Measurements from ENCODE around the gene WDR54. TPM values are rescaled to one million over a fixed set of nuclear protein-coding genes. Genes with fewer than 3 reads are reported as not detected.
A peak's percentile ranks its signal among the peaks of the same experiment; 100 is the strongest.
"Not testable (repeated sequence)": the region's sequence is repeated elsewhere in the genome, so short reads cannot be mapped to it uniquely, and the experiment has no call there.

Gene WDR54
- total and polyA plus RNA-seq, 7 donors, result 3.0 to 13.6 (median 8.0) TPM

DNA sequence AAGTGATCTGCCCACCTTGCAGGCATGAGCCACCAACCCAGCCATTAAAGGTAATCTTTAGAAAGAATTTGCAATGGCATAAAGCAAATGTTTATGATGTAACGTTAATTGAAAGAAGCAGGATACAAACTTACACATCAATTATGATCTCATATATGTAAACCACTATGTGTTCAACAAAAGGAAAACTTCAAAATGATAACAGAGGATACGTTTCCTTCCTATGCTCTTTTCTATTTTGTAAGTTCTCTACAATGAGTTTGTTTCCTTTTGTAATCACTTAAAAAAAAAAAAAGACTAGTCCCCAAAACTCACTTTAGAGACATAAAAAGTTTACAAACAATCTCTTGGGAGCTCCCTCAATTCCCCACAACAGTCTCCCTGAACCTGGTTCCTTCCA is 1.5 kb upstream of the WDR54 start:
- Histone ChIP-seq H3K9me3 (no peaks in the 10 kb centered on the region), H3K27me3 (no peaks in the 10 kb centered on the region), H3K27ac (no peak overlapping the region), H3K4me3 (no peak overlapping the region), H3K4me1 (peaks cover 0 to 29% (median 18%) of the 10 kb centered on the region in 4 donors), H3K36me3 (peaks cover 0 to under 1% (median 0%) of the 10 kb centered on the region in 4 donors)
- intact Hi-C loops (cut with DNase I), result loop anchor here (2.0 kb wide), 1 partner anchor 35 kb away; the partner anchor contains the start of gene INO80B
- no peak for DNase-seq
- WGBS, 2 donors, result 67 to 68% methylated on average over 2 of the region's 2 CpGs
- TF ChIP-seq, protein P1, sequence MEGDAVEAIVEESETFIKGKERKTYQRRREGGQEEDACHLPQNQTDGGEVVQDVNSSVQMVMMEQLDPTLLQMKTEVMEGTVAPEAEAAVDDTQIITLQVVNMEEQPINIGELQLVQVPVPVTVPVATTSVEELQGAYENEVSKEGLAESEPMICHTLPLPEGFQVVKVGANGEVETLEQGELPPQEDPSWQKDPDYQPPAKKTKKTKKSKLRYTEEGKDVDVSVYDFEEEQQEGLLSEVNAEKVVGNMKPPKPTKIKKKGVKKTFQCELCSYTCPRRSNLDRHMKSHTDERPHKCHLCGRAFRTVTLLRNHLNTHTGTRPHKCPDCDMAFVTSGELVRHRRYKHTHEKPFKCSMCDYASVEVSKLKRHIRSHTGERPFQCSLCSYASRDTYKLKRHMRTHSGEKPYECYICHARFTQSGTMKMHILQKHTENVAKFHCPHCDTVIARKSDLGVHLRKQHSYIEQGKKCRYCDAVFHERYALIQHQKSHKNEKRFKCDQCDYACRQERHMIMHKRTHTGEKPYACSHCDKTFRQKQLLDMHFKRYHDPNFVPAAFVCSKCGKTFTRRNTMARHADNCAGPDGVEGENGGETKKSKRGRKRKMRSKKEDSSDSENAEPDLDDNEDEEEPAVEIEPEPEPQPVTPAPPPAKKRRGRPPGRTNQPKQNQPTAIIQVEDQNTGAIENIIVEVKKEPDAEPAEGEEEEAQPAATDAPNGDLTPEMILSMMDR (IDR thresholded peaks at IDR 0.05), result no peak
- TF ChIP-seq POLR2A (IDR thresholded peaks at IDR 0.05) (no peak), EP300 (IDR thresholded peaks at IDR 0.05) (no peak), POLR2AphosphoS5 (IDR thresholded peaks at IDR 0.05) (no peak)

DNA sequence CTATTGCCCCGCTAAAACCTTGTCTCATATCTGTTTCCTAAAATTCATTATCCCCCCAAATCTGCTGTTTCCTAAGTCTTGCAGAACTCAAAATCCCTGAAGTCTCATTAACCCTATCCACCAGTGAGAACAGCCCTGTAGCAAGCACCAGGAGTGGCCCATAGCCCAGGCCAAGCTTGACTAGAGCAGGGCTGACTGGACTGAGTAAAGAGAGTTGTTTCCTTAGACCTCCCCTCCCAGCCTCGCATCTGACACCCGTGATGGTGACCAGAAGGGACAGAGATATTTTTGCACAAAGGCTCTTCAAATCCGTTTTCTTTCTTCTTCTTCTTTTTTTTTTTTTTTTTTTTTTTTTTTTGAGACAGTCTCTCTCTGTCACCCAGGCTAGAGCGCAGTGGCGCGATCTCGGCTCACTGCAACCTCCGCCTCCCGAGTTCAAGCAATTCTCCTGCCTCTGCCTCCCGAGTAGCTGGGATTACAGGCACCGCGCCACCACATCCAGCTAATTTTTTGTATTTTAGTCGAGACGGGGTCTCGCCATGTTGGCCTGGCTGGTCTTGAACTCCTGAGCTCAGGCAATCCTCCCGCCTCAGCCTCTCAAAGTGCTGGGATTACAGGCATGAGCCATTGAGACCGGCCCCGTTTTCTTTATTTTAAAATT is 957 bp upstream of the WDR54 start:
- not testable (repeated sequence) for H3K9me3 ChIP-seq, H3K27me3 ChIP-seq, H3K36me3 ChIP-seq
- Histone ChIP-seq H3K27ac (peak overlapping the region in 3 of 4 donors; percentile 74 to 77 (median 75)), H3K4me3 (peak overlapping the region in 3 of 4 donors; percentile 69 to 71 (median 69)), H3K4me1 (peaks cover 0 to 24% (median 15%) of the 10 kb centered on the region in 4 donors)
- 65 to 78% methylated on average over 19 of the region's 19 CpGs for WGBS, 2 donors
- intact Hi-C loops (cut with DNase I), result loop anchor here (2.0 kb wide), 1 partner anchor 34 kb away; the partner anchor contains the start of gene INO80B
- peak; percentile 55 for DNase-seq

DNA sequence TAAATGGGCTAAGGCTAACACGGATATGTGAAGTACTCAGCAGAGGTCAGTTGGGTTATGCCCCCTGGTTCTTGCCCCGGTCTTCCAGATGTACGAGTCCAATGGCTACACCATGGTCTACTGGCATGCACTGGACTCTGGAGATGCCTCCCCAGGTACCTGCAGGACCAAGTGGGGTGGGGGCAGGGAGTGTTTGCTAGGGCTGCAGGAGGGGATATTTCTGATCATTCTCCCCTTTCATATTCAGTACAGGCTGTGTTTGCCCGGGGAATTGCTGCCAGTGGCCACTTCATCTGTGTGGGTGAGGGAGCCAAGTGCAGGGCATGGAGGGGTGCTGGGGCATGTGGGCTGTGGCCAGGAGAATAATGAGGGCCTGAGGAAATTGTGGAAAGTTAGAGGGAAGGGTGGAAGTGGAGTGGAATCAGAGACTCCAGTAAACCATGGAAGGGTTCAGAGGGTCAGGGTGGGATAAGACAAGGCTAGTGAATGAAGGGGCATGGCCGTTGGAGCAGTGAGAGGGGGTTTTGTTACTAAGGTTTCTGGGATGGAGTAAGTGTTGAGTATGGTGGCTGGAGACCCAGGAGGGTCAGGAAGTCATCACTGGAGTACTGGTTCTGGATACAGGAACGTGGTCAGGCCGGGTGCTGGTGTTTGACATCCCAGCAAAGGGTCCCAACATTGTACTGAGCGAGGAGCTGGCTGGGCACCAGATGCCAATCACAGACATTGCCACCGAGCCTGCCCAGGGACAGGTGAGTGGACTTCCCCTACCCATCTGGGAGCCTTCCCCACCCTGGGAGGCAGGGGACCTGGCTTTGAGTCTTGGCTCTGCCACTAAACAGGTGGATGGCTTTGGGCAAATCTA is 1.9 kb downstream of the WDR54 start:
- DNase-seq, result peak; percentile 64
- Histone ChIP-seq H3K27me3 (no peaks in the 10 kb centered on the region), H3K36me3 (peaks cover 0 to 35% (median 10%) of the 10 kb centered on the region in 4 donors), H3K4me1 (peaks cover 0 to 16% (median 10%) of the 10 kb centered on the region in 4 donors), H3K4me3 (no peak overlapping the region), H3K9me3 (no peaks in the 10 kb centered on the region), H3K27ac (no peak overlapping the region)
- no peak for TF ChIP-seq POLR2AphosphoS5 (IDR thresholded peaks at IDR 0.05)
- TF ChIP-seq, protein P1 (IDR thresholded peaks at IDR 0.05), result no peak
- TF ChIP-seq POLR2A (IDR thresholded peaks at IDR 0.05), result no peak
- no peak for TF ChIP-seq EP300 (IDR thresholded peaks at IDR 0.05)
- WGBS, 2 donors, result 61 to 85% methylated on average over 9 of the region's 9 CpGs
- intact Hi-C loops (cut with DNase I), result loop anchor here (2.0 kb wide), 1 partner anchor 15 kb away; no protein-coding TSS in a partner anchor

DNA sequence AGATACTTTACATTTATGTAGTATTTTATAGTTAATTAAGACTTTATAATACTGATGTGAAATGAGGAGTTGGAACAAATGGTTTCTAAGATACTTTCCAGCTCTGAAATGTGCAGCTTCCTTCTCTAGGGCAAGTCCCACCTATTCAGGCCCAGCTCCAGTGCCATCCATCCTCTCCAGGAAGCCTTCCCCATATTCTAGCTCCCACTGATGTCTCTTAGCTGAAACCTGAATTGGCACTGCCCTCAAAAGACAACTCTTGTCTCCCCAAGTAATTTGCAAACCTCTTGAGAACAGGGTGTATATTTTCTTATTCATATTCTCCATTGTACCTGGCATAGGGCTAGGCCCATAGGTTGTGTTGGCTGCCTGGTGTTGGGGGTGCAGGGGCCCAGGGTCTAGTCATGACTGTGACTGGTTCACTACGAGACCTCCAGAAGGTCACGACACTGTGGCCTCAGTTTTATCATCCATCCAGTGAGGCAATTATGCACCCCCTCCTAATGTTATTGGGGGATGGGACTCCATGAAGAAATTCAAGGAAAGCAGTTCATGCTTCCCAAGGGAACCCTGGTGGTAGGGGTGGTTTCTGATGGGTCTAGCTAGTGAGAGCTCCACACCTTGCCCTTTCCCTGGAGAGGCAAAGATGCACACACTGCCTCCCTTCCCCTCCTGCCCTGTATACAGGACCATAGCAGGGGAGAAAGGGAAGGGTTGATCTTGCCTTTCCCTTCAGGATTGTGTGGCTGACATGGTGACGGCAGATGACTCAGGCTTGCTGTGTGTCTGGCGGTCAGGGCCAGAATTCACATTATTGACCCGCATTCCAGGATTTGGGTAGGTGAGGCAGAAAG is 2.8 kb downstream of the WDR54 start:
- Histone ChIP-seq H3K27ac (no peak overlapping the region), H3K9me3 (no peaks in the 10 kb centered on the region), H3K27me3 (no peaks in the 10 kb centered on the region), H3K4me1 (peaks cover 0 to 15% (median 10%) of the 10 kb centered on the region in 4 donors), H3K36me3 (peaks cover 0 to 44% (median 16%) of the 10 kb centered on the region in 4 donors), H3K4me3 (no peak overlapping the region)
- TF ChIP-seq POLR2A (IDR thresholded peaks at IDR 0.05) (no peak), POLR2AphosphoS5 (IDR thresholded peaks at IDR 0.05) (peak in 2 of 4 donors; percentile 11 to 12), EP300 (IDR thresholded peaks at IDR 0.05) (no peak)
- TF ChIP-seq, protein P1 (IDR thresholded peaks at IDR 0.05), result no peak
- WGBS, 2 donors, result 81 to 88% methylated on average over 5 of the region's 5 CpGs
- intact Hi-C loops (cut with DNase I), result no loop called here
- DNase-seq, result peak; percentile 24

All from sigmoid colon (tissue), 7 donors.